ENCODE data around the gene SNHG17. TPM values are rescaled to one million over a fixed set of nuclear protein-coding genes. Genes with fewer than 3 reads are reported as not detected.

SNHG17 gene
- total and polyA plus RNA-seq, 9 of the 15 experiments (the other 6 are each of a cell fraction or from before 2014, with no cell fraction given): 29.8 to 106 (median 57.7) TPM

- TF ChIP-seq TRIM25 (IDR thresholded peaks at IDR 0.05; ENCODE audit: borderline replicate concordance) (no peak; the same call in 1 of the 2 replicates), TFAP4 (CRISPR knock-in tag; IDR thresholded peaks at IDR 0.05; ENCODE audit: borderline replicate concordance) (peak; percentile 83), ZNF232 (CRISPR knock-in tag; IDR thresholded peaks at IDR 0.05) (peak; percentile 84; the same call in 1 of the 2 replicates), POLR2AphosphoS2 (IDR thresholded peaks at IDR 0.05; ENCODE audit: low read length) (peak; percentile 78; the same call in 1 of the 2 replicates), CREBBP (IDR thresholded peaks at IDR 0.05; ENCODE audit: low read depth, low read length) (no peak), ZNF77 (CRISPR knock-in tag; IDR thresholded peaks at IDR 0.05) (no peak), NBN (IDR thresholded peaks at IDR 0.05; ENCODE audit: low read depth) (peak; percentile 94), HOMEZ (CRISPR knock-in tag; IDR thresholded peaks at IDR 0.05) (0 out of 2 replicates have a peak, but pooled peaks have one; percentile 41), CXXC5 (CRISPR knock-in tag; IDR thresholded peaks at IDR 0.05) (peak; percentile 96), BCOR (IDR thresholded peaks at IDR 0.05) (peak; percentile 97), ZBTB1 (CRISPR knock-in tag; IDR thresholded peaks at IDR 0.05; ENCODE audit: borderline replicate concordance, low read depth) (no peak), ZNF431 (CRISPR knock-in tag; IDR thresholded peaks at IDR 0.05) (peak; percentile 87), ZNF133 (CRISPR knock-in tag; IDR thresholded peaks at IDR 0.05) (no peak), CHAMP1 (IDR thresholded peaks at IDR 0.05) (peak; percentile 95), E2F8 (IDR thresholded peaks at IDR 0.05; ENCODE audit: low read depth, partially characterized antibody) (peak; percentile 89), POLR2H (tag; IDR thresholded peaks at IDR 0.05; ENCODE audit: low read depth) (peak; percentile 96), POLR2A (conservative IDR thresholded peaks at IDR 0.05) (peak; percentile 99), PPARD (CRISPR knock-in tag; IDR thresholded peaks at IDR 0.05) (no peak), KDM2B (CRISPR knock-in tag; IDR thresholded peaks at IDR 0.05) (peak; percentile 11; the same call in 1 of the 2 replicates)
Observed at GRCh38 chr20:38434770-38435554, at the start of gene SNHG17 (continued).

Data from K562 (cell line).